GM12864 (cell line): Measurements from ENCODE around the gene GNB1L.

ENCODE experiments used
- DNase-seq: peaks from one replicate; pipeline ENCODE4 v3.0.0-alpha.2; 2011; ENCODE audit warnings: low read depth
- H3K4me3 ChIP-seq: 2 replicates; pipeline ENCODE4 v1.5.1; 2011; ENCODE audit warnings: mild to moderate bottlenecking, low read depth, low read length, control low read depth
- CTCF ChIP-seq: IDR thresholded peaks from 2 replicates; pipeline ENCODE4 v1.5.1; 2011; ENCODE audit warnings: low read depth, mild to moderate bottlenecking, moderate library complexity, low read length, control low read depth, inconsistent platforms; ENCODE audit errors: missing control alignments

GNB1L gene

GRCh38 chr22:19758896-19759426 lies 95.7 kb downstream of the GNB1L start:
- no peak overlapping the region for H3K4me3 ChIP-seq
- DNase-seq: no peak
- TF ChIP-seq CTCF: no peak

DNA sequence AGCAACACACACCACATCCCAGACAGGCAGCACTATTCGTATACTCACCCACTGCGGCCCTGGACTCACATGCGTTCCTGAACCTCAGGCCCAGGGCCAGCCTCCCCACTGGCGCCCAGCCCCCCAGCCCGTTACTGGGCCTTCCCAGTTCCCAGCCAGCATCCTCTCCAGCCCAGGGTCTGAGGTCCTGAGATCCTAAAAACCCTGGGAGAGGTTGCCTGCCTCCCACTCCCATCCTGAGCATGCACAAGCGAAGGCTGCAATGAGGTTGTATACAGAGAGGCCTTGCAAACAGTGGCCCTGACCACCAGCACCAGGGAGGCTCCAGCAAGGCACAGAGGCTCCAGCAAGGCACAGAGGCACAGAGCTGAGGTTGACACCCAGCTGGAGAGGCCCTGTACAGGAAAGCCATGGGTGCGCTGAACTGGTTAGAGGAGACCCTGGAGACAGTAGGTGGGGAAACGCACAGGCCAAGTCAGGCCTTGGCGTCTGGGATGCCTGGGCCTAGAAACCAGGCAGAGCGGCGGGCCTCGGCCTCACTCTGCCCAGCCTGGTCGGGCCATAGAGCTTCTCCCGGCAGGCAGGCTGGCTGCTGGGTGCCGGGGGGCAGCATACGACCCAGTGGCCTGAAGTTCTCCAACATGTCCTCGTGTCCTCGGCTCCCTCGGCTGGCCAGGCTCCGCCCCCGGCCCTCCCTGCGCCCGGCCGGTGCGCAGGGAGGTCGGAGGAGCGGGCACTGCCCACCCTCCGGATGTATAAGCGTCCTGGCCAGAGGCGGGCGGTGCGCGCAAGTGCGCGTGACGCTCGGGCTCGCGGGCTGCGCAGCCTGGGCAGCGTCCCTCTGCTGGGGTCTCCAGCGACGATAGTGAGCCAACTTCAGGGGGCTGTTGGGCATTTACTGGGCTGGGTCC lies 96.4 kb downstream of the GNB1L start:
- no peak for DNase-seq
- H3K4me3 ChIP-seq: no peak overlapping the region
- no peak for TF ChIP-seq CTCF

GRCh38 chr22:19757140-19757984 lies 97.3 kb downstream of the GNB1L start:
- H3K4me3 ChIP-seq: no peak overlapping the region; the same call in 1 of the 2 replicates
- no peak for DNase-seq
- TF ChIP-seq CTCF: no peak

DNA sequence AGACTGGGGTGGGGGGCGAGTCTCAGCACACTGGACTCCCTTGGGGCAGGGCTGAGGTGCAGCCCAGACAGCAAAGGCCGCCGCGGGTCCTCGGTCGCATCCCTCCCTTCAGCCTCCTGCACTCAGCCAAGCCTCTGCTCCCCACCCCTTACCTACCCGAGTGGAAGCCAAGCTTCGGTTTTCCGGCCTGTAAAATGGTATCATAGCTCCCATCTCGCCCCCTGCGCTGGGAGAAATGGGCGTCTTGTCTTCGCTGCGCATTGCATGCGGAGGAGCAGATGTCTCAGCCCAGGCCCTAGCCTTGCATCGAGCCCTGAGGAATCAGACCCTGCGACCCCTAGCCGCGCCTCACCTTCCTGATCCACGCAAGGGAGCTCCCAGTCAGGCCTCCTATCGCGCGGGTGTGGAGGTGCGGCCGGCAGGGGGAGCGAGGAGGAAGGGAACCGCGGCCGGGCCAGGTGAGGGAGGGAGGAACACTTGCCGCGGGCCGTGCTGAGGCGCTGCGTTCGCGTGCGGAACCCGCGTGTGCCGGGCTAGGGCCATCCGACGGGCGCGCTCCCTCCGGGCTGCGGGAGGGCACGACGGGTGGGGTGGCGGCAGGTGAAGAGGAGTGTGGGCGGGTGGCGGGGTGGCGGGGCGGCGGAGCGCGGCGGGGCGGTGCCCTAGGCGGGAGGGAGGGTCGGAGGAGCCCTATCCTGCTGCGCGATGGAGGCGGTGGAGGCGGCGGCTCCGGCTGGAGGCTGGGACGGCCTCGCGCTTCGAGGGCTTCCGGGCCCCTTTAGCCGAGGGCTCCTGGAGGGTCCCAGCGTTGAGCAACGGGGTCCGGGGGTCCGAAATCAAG lies 98.2 kb downstream of the GNB1L start:
- DNase-seq: no peak
- no peak overlapping the region; the same call in 1 of the 2 replicates for H3K4me3 ChIP-seq
- peak; percentile 56 for TF ChIP-seq CTCF

- DNase-seq: no peak
- no peak for TF ChIP-seq CTCF
- H3K4me3 ChIP-seq: no peak overlapping the region
These were observed 98.9 kb downstream of the GNB1L start for GRCh38 chr22:19755722-19756287.

DNA sequence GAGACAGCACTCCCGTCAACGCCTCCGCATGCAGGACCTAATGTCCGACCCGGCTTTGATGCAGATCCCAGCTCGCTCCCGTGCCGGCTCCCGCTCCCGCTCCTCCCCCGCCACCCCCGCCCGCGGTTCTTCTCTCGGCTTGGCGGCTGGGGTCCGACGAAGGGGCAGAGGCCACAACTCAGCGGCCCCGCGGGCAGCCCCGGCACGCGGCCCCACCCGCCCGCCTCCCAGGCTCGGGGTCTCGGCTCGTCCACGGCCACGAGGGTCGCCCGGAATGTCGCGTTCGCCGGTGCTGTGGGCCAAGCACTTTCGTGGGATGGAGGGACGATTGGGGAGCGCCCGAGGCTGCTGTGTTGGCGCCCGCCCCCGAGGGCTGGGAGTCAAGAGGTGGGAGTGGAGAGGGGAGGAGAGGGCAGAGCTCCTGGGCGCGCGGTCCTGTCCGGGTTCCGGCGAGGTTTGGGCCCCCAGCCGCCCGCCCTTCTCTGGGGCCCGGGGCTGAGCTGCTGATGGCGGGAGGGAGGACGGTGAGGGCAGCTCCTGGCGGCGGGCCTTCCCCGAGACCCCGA lies 99.4 kb downstream of the GNB1L start:
- H3K4me3 ChIP-seq: no peak overlapping the region
- TF ChIP-seq CTCF: no peak
- DNase-seq: no peak
